Body of pancreas (tissue), 4 donors: Measurements from ENCODE around the gene PUSL1.

ENCODE experiments used
- CTCF ChIP-seq, 7 experiments: fragments of 450-650 bp in 4 of 7; fragments of 200-600 bp in 3 of 7; sonication (generic) in 3 of 7; IDR thresholded peaks; one replicate each; pipeline ENCODE4 v1.5.1; 2016 to 2019; ENCODE audit warnings: antibody characterized with exemption in 7 of 7
- POLR2A ChIP-seq, 3 donors: fragments of 450-650 bp; IDR thresholded peaks; one replicate each; pipeline ENCODE4 v1.6.1; 2016; ENCODE audit warnings: antibody characterized with exemption in 3 of 3, mild to moderate bottlenecking in 2 of 3

GRCh38 chr1:1291023-1291528 lies 17.3 kb upstream of the PUSL1 start:
- no peak for TF ChIP-seq CTCF (IDR thresholded peaks at IDR 0.05)
- TF ChIP-seq POLR2A (IDR thresholded peaks at IDR 0.05), result no peak
